ENCODE results near the gene CALCOCO1. TPM values are rescaled to one million over a fixed set of nuclear protein-coding genes. Genes with fewer than 3 reads are reported as not detected.

CALCOCO1 gene
- polyA plus RNA-seq, 4 donors, result 127 to 141 (median 128) TPM

DNA sequence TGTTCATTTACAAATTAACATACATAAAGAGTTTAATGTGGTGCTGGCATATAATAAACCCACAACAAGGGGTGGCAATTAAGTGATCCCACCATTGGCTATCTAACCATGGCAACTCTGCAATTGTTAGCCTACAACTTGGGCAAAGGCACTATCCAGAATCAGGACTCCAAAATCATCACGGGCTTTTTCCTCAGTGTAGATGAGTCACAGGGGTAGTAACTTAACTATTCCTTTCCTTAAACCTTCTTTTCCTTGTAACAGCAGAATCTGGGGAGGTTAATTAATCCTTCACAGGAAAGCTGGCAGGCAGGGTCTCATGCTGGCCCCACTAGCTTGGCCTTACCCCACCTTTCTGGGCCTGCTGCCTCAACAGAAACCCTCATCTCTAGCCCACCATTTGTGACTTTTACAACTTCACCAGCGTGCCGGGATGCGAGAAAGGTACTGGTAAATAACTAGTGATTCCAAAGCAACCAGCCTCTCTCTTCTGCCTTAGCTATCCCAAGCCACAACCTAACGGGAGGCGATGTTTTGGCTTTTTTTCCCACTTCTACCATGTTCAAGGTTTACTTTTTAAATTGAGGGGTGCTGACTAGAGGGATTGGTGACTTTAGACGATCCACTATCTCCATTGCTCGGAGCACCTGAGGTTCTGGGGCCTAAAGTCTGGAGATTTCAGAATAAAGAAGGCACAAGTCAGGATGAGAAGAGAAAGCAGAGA lies 52.1 kb downstream of the CALCOCO1 start:
- no peak for DNase-seq (ENCODE audit: low read depth in 4 of 4, low spot score in 3 of 4)

DNA sequence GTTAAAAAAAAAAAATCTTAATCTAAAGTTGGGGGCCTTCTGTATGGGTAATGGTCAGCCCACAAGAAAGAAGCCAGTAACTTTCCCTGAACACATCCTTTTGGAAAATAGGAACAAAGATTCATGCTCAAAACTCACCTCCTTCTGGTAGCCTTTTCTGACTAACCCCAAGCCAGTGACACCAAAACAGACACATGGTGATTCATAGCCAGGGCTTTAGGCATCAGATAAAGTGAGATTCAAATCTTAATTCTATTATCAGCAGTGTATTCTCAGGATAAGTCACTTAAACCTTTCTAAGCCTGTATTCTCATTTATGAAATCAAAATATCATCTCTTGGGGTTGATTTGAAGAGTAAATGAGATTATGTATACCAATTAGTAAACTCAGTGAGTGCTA lies 56.3 kb downstream of the CALCOCO1 start:
- no peak for DNase-seq (ENCODE audit: low read depth in 4 of 4, low spot score in 3 of 4)

DNA sequence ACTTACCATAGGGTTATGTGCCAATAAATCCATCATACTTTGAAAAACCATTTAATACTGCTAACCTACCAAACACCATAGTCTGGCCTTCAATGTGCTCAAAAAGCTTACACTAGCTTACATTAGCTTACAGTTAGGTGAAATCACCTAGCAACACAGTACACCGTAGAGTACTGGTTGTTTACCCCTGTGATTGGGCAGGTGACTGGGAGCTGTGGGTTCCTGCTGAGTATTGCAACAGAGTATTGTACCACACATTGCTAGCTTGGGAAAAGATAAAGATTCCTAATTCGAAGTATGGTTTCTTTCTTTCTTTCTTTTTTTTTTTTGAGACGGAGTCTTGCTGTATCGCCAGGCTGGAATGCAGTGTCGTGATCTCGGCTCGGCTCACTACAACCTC lies 56.9 kb downstream of the CALCOCO1 start:
- DNase-seq (ENCODE audit: low read depth in 4 of 4, low spot score in 3 of 4), result no peak

DNA sequence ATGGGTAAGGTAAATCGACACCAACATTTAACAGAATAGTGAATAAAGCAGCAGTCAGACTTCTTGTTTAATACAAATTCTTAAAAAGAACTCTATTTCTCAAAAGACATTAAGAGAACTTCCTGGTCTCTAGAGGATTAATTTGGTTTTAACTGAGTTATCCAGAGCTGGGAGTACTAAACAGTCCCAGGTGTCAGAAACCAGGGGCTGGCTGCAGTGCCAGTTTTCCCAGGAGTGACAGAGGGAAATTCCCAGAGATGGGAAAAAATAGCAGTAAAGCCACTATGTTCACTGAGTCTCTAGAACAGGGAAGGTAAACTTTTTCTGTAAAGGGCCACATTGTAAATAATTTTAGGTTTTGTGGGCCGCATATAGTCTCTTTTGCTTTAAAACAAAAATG lies 60.2 kb downstream of the CALCOCO1 start:
- no peak for DNase-seq (ENCODE audit: low read depth in 4 of 4, low spot score in 3 of 4)

DNA sequence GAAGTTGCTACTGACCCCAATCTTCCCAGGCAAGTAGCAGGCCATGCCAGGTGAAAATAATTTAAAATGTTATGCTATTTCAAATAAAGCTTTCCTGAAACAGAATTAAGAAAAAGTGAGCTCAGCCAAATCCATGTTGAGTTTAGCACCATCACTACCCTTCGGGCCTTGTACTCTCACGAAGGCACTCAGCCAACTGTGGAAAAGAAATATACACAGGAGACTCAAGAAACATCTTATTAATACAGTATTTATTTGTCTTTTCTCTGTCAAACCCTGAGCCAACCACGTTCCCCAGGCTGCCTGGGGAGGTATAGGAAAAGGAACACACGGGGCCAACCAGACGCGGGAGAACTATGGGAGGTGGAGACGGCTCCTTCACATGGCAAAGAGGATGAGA lies 62.3 kb downstream of the CALCOCO1 start:
- no peak for DNase-seq (ENCODE audit: low read depth in 4 of 4, low spot score in 3 of 4)

DNA sequence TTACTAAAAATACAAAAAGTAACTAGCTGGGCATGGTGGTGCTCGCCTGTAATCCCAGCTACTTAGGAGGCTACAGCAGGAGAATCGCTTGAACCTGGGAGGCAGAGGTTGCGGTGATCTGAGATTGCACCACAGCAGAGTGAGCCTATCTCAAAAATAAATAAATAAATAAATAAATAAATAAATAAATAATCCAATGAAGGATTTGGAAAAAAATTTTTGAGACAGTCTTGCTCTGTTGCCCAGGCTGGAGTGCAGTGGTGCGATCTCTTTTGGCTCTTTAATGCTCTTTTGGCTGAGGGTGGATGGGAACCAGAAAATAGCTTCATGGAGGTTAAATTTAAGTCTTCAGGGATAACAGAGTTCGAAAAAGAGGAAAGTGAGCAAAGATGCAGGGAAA lies 63.1 kb downstream of the CALCOCO1 start:
- no peak for DNase-seq (ENCODE audit: low read depth in 4 of 4, low spot score in 3 of 4)

DNA sequence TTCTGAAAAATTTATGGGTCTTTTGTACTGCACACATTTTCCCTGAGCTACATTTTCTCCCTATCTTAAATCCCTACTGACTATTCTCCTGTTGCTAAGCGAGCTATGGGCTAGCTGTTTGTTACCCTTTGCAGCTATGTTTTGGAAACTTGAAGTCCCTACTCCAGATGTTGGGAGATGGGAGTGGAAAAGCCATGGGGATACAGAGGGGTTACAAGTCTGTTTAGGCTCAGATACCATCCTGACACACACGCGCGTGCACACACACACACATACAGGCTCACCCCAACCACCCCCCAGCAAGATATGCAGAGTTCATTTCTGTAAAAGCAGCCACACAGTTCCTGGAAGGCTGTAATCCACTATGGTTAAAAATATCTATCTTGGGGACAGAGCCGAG lies 67.2 kb downstream of the CALCOCO1 start:
- DNase-seq (ENCODE audit: low read depth in 4 of 4, low spot score in 3 of 4), result no peak

DNA sequence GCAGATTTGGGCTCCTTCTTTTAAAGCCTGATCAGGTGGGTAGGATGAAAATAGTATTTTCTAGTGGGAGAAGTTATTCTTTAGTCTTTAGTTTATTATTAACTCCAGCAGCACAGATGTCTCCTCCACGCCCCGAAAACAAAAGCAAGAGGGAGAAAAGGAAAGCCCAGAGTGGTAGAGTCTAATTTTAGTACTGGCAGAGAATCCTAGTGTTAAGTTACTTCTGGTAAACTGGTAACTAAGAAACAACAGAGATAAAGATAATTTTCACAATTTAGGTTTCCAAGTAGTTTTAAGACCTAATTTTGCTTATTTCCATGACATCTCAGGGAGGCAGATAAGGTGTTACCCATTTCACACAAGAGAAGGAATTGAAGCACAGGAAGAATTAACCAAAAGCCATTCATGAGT lies 67.7 kb downstream of the CALCOCO1 start:
- DNase-seq (ENCODE audit: low read depth in 4 of 4, low spot score in 3 of 4), result no peak

DNA sequence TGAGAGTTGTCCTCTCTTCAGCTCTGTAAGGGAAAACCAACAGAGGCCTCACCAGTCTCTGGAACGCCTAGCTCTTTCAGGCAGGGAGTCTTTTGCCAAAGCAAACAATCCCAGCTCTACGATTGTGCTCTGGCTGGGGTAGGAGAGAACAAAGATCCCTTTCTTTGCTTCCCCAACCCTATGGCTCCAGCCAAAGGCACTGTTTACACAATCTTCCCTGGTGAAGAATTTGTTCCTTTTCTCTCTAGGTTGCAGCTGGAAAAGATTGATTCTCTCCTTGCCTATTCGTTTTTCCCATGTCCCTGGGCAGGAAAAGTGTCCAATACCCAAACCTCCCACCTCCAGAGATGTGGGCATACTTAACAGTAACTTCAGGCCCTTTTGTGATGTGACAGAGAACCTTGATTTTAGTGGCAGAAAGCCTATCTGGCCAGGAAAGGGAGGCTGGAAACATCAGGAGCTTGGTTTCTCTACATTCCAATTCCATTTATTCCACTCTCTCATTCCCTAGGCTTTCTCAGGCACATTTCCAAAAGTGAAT lies 68.2 kb downstream of the CALCOCO1 start:
- DNase-seq (ENCODE audit: low read depth in 4 of 4, low spot score in 3 of 4), result no peak

Other genes starting within 250 kb of the CALCOCO1 start
- 10 to 100 TPM; 23.1 to 28.5 (median 24.7) TPM for gene MAP3K12, start 228.0 kb downstream of the CALCOCO1 start, polyA plus RNA-seq (ENCODE audit: insufficient read length in 4 of 4)
- 10 to 100 TPM; 43.0 to 57.0 (median 45.7) TPM for gene TARBP2, start 226.2 kb downstream of the CALCOCO1 start, polyA plus RNA-seq (ENCODE audit: insufficient read length in 4 of 4)
- gene NPFF, start 220.0 kb downstream of the CALCOCO1 start, polyA plus RNA-seq (ENCODE audit: insufficient read length in 4 of 4), result 1 to 10 TPM in 1 of 4 donors, under 1 TPM in 3; 0.37 to 1.4 (median 0.59) TPM
- 10 to 100 TPM; 38.4 to 47.0 (median 44.8) TPM for gene ATF7, start 101.1 kb downstream of the CALCOCO1 start, polyA plus RNA-seq (ENCODE audit: insufficient read length in 4 of 4)
- 100 to 1,000 TPM; 523 to 667 (median 570) TPM for gene ATP5MC2, start 51.4 kb downstream of the CALCOCO1 start, polyA plus RNA-seq (ENCODE audit: insufficient read length in 4 of 4)
- under 1 TPM in 1 of 4 donors, not detected in 3; 0.22 TPM for gene CISTR, start 24.5 kb upstream of the CALCOCO1 start, polyA plus RNA-seq (ENCODE audit: insufficient read length in 4 of 4)
- gene HOXC13, start 211.4 kb upstream of the CALCOCO1 start, polyA plus RNA-seq (ENCODE audit: insufficient read length in 4 of 4), result not detected
- gene HOXC12, start 227.5 kb upstream of the CALCOCO1 start, polyA plus RNA-seq (ENCODE audit: insufficient read length in 4 of 4), result under 1 TPM in 1 of 4 donors, not detected in 3; 0.03 TPM
- 1 to 10 TPM; 1.4 to 4.3 (median 2.1) TPM for gene HOXC11, start 245.7 kb upstream of the CALCOCO1 start, polyA plus RNA-seq (ENCODE audit: insufficient read length in 4 of 4)
- 1 to 10 TPM; 1.0 to 4.1 (median 1.5) TPM for gene HOTAIR, start 247.5 kb upstream of the CALCOCO1 start, polyA plus RNA-seq (ENCODE audit: insufficient read length in 4 of 4)

Measured in right renal pelvis (tissue), 4 donors.